ENCODE data around the gene ARHGEF12.

The ARHGEF12 gene

GRCh38 chr11:120528749-120529148 is 192.5 kb downstream of the ARHGEF12 start:
- Mint-ChIP-seq H3K27ac (no peak overlapping the region), H3K36me3 (no peaks in the 10 kb centered on the region), H3K27me3 (peaks cover 29% of the 10 kb centered on the region), H3K4me1 (no peaks in the 10 kb centered on the region), H3K4me3 (no peak overlapping the region), H3K9me3 (no peaks in the 10 kb centered on the region)
- no peak for DNase-seq
- CTCF ChIA-PET: no interaction called here

- Mint-ChIP-seq H3K4me3 (no peak overlapping the region), H3K9me3 (no peaks in the 10 kb centered on the region), H3K27me3 (peaks cover 24% of the 10 kb centered on the region), H3K4me1 (no peaks in the 10 kb centered on the region), H3K27ac (no peak overlapping the region), H3K36me3 (no peaks in the 10 kb centered on the region)
- DNase-seq: no peak
- CTCF ChIA-PET: no interaction called here
These were observed 193.0 kb downstream of the ARHGEF12 start for GRCh38 chr11:120529214-120529613.

- Mint-ChIP-seq H3K36me3 (no peaks in the 10 kb centered on the region), H3K27me3 (peaks cover 17% of the 10 kb centered on the region), H3K27ac (no peak overlapping the region), H3K4me1 (no peaks in the 10 kb centered on the region), H3K9me3 (no peaks in the 10 kb centered on the region), H3K4me3 (no peak overlapping the region)
- CTCF ChIA-PET: no interaction called here
- DNase-seq: no peak
These were observed 193.7 kb downstream of the ARHGEF12 start for GRCh38 chr11:120529911-120530310.

DNA sequence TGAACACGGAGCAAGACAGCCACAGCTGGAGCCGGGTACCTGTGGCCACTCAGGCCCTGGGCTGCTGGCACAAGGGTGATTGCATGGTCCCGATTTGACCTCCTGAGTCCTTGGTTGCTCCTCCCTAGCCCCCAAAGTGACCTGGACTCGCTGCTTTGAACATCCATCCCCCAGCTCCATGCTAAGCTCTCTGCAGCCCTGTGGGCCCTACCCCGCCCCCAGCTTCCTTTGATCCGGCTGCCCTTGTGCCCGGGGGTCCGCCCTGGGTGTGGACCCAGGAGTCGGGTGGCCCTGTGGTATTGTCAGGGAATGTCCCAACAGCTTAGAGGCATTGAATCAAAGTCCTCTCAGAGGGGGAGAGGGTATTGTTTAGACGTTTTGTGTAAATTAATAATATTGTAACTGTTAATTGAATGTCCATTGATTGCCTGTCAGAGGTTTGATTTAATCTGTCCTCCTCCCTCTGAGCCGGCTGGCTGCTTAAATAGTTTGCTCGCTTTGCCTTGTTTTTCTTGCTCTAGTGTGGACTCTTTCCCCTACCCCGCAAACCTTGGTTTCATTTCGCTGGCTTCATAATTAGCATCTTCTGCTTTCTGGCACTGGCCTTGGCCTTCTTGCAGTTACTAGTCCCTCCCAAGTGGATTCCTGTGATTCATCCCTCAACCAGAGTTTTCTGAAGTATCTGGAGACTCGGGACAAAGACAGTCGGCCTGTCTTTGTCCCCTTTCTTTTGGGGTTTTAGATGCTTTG is 196.0 kb downstream of the ARHGEF12 start:
- peaks cover 8% of the 10 kb centered on the region for H3K27me3 Mint-ChIP-seq
- H3K27ac Mint-ChIP-seq: no peak overlapping the region
- H3K4me3 Mint-ChIP-seq: no peak overlapping the region
- H3K36me3 Mint-ChIP-seq: no peaks in the 10 kb centered on the region
- DNase-seq: no peak
- CTCF ChIA-PET: no interaction called here
- no peaks in the 10 kb centered on the region for H3K9me3 Mint-ChIP-seq
- no peaks in the 10 kb centered on the region for H3K4me1 Mint-ChIP-seq

DNA sequence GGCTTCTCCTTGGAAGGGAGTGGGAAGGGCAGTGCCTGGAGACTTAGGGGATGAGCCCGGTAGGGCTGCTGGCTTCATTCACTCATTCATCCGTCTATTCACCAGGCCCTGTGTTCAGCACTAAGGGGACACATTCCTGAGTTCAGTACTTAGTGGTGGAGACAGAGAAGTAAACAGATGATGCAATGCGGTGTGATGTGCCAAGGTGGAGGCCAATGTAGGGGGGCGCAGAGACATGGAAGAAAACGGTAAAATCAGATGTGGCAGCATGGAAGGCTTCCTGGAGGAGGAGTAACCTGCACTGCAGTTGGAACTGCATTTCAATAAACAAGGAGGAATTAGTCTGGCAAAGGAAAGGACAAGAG is 196.6 kb downstream of the ARHGEF12 start:
- H3K27ac Mint-ChIP-seq: no peak overlapping the region
- peaks cover 8% of the 10 kb centered on the region for H3K27me3 Mint-ChIP-seq
- no peak overlapping the region for H3K4me3 Mint-ChIP-seq
- CTCF ChIA-PET: no interaction called here
- no peaks in the 10 kb centered on the region for H3K4me1 Mint-ChIP-seq
- no peak for DNase-seq
- no peaks in the 10 kb centered on the region for H3K36me3 Mint-ChIP-seq
- H3K9me3 Mint-ChIP-seq: no peaks in the 10 kb centered on the region

- CTCF ChIA-PET: no interaction called here
- Mint-ChIP-seq H3K9me3 (no peaks in the 10 kb centered on the region), H3K27me3 (peaks cover 4% of the 10 kb centered on the region), H3K36me3 (no peaks in the 10 kb centered on the region), H3K4me1 (no peaks in the 10 kb centered on the region), H3K27ac (no peak overlapping the region), H3K4me3 (no peak overlapping the region)
- no peak for DNase-seq
These were observed 200.0 kb downstream of the ARHGEF12 start for GRCh38 chr11:120536091-120536796.

- CTCF ChIA-PET: no interaction called here
- Mint-ChIP-seq H3K4me1 (no peaks in the 10 kb centered on the region), H3K27ac (no peak overlapping the region), H3K36me3 (no peaks in the 10 kb centered on the region), H3K27me3 (peaks cover 4% of the 10 kb centered on the region), H3K9me3 (no peaks in the 10 kb centered on the region), H3K4me3 (no peak overlapping the region)
- no peak for DNase-seq
These were observed 200.6 kb downstream of the ARHGEF12 start for GRCh38 chr11:120536797-120537169.

DNA sequence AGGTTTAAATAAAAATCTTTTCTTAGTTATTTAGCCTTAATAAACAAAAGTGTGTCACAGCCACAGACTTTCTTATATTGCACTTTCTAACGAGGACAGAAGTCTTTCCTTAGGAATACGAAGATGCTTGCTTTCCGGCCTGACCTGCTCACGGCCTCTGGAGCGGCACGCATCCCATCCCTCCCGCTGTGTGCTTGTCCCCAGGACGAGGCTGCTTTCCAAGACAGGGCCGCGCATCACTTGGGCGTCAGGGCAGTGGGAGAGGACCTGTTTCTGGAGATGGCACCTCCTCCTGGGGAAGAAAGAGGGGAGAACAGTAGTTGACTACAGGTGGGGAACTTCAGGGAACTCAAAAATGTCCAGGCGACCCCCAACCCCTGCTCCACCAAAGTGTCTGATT is 201.8 kb downstream of the ARHGEF12 start:
- no peak for DNase-seq
- Mint-ChIP-seq H3K4me3 (no peak overlapping the region), H3K36me3 (no peaks in the 10 kb centered on the region), H3K4me1 (no peaks in the 10 kb centered on the region), H3K27ac (no peak overlapping the region), H3K9me3 (no peaks in the 10 kb centered on the region), H3K27me3 (peaks cover 4% of the 10 kb centered on the region)
- CTCF ChIA-PET: no interaction called here

DNA sequence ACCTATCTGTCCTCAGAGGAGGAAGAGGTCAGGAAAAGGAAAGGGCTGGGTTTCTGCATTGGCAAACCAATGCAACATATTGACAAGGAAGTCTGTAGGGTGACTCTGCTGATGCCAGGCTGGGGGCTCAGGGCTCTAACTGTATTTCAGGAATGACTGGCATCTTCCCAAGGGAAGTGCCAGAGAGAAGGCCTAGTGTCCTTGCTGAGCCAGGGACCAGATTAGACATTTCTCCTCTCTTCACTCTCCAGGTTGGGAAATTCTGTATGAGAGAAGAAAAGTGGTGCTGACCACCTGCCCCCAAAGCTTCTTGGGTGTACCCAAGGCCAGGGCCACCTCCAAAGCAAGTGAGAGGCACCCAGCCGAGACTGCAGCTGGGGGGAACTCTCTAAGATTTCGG is 202.5 kb downstream of the ARHGEF12 start:
- CTCF ChIA-PET: no interaction called here
- Mint-ChIP-seq H3K4me1 (no peaks in the 10 kb centered on the region), H3K36me3 (no peaks in the 10 kb centered on the region), H3K9me3 (no peaks in the 10 kb centered on the region), H3K27ac (no peak overlapping the region), H3K4me3 (no peak overlapping the region), H3K27me3 (peaks cover 4% of the 10 kb centered on the region)
- DNase-seq: no peak
